NCI-H510A (cell line): ENCODE data around the gene MED26.
"Not testable (repeated sequence)": the region's sequence is repeated elsewhere in the genome, so short reads cannot be mapped to it uniquely, and the experiment has no call there.

Experiments used
- DNase-seq: peaks from one replicate; lab custom pipeline; 2025; lab: John Stamatoyannopoulos, UW

Gene MED26

DNA sequence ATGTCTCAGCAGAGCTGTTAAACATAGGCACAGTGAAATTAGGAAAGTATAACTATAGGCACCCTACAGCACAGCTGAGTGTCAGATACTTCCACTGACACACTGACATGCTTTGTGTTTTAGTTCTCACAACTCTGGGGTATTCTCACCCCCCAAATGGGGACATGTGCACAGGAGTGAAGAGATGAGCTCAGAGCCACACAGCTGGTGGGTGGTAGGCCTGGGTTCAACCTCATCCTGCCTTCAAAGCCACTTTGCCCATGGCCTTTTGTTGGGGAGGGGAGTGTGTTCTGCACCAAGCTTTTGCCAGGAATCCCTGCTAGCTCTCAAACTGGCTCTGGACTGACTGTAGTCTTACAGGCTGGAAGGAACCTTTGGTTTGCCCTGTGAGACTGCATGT is 54.1 kb downstream of the MED26 start:
- DNase-seq = no peak

DNA sequence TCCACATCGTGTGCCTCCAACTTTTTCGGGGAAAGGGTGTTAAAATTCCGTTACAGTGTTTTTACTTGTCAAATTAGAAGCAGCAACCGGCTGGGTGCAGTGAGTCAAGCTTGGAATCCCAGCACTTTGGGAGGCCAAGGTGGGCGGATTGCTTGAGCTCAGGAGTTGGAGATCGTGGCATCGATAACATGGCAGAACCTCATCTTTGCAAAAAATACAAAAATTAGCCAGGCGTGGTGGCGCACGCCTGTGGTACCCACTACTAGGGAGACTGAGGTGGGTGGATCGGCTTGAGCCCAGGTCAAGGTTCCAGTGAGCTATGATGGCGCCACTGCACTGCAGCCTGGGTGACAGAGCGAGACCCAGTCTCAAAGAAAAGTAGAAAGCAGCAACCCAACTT is 54.7 kb downstream of the MED26 start:
- no peak for DNase-seq

DNA sequence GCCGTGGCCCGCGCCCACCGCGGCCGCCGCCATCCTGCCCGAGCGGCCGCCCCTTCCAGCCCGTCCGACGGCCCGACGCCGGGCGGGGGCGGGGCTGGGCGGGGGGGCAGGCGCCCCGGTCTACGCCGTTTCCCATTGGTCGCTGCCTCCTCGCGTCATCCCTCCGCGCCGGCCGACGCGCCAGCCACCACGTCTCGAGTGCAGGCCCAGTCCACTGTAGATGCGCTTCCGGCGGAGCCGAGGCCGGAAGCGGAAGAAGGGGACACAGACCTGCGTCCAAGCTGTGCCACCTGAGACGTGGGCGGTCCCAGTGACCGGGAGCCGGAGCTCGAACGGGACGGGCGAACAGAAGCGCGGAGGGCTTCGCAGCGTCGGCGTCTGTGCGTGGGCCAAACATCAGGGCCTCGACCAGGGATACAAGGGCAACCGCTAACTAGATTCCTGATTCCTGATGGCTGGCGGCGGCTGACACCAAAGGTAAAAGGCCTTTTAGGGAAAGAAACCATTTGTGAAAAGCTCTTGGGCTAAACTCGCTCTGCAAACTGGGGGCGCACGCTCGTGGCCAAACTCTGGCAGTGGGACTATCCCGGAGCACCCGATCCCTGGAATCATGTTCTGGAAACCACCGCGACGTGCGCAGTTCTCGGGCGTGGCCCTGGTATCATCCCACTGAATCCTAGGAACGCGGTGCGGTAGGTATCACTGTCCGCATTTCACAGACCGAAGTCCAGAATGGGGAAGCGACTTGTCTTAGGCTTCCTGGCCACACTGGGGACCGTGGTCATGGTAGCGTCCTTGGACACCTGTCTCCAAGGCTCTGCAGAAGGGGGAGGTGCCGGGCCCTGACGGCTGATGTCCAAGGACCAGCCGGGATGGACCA is 55.4 kb downstream of the MED26 start, which contains the start of gene SLC35E1:
TSS of gene SLC35E1 (minus strand) at position 84 of the 880 bp plus-strand sequence. CDS start at position 33, 51 bp downstream.
- peak; percentile 94 for DNase-seq

DNA sequence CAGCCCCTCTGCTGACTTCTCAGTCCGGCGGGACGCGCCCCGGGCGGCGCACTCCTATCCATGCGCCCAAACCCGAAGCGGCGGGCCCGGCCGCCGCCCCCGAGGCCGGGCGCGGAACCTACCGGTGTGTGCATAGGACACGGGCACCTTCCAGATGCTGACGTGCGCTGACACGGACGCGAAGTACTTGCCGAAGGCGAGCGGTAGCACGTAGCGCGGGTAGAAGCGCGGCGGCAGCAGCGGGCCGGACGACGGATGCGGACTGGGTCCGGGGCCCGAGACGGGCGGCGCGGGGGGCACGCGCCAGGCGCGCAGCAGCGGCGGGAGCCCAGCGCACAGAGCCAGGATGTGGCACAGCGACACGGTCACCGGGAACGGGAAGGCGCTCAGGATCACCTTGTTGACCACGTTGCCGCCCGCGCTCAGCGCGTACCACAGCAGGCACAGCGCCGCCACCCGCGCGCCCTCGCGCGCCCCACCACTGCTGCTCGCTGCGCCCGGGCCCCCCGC is 56.1 kb downstream of the MED26 start:
- no peak for DNase-seq

DNA sequence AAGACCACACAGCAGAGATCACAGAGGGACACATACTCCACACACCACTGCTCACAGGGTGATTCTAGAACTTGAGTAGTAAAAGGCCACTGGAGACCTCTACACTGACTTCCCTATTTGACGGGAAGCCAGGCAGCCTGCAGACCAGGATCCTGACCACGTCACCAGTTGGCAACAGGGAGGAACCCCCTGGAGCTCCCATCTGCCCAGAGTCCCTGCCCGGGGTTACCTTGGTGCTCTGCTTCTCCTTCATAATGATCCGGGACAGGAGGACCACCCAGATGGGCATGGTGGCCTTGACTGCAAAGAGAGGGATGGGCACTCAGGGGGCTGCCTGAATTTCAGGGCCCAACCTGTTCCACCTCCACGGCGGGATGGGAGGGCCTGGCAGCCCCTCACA is 56.7 kb downstream of the MED26 start:
- DNase-seq = no peak

DNA sequence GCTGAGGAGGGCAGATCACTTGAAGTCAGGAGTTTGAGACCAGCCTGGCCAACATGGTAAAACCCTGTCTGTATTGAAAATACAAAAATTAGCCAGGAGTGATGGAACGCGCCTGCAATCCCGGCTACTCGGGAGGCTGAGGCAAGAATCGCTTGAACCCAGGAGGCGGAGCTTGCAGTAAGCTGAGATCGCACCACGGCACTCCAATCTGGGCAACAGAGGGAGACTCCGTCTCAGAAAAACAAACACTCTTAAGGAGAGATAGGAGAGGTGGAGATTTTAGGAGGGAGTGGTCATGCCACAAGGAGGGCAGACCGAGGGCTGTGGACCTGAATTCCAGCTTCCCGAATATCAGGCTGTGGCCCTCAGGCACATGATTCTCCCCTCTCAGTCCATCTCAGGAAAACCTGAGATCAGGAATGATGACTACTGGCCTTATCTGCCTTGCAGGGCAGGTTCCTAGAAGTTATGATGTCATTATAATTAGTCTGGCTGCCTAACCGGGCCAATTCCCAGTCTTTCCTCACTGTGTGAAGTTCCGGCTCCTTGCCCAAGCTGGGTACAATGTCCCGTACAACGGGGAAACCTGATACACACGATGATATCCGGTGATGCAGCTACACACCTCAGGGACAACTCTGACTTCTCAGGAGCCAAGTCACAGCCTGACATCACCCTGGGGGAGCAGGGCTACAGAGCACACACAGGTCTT is 58.2 kb downstream of the MED26 start:
- DNase-seq = no peak

DNA sequence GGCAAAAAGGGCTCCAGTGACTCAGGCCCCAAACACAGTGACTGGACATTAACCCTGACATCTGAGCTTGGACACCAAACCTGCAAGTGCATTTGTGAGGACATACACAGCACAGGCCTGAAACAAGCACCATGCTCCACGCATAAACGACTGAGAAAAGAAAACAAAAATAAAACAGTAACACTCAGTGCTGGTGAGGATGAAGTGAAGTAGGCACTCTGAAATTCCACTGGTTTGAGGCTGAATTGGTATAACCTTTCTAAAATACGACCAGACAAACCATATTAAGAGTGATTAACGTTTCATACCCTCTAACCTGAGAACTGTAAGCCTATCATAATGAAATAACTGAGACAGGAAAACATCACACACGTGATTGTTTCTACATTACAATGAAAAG is 61.3 kb downstream of the MED26 start:
- no peak for DNase-seq

DNA sequence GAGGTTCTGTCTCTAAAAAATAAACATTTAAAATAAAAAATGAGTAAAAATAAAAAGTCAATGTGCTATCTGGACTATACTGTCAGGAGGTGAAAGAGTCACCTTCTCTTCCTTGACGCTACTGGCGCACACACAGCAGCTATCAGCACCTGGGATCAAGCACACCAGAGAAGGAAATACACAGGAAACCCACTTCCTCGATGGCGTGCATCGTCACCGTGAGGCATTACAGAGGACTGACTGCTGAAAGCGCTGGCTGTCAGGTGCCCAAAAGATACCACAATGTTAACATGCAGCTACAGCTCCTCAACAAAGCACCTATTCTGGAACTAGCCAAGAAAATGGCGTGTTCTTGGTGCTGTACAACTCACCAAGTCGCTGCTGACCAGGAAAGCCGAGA is 61.8 kb downstream of the MED26 start:
- no peak for DNase-seq

DNA sequence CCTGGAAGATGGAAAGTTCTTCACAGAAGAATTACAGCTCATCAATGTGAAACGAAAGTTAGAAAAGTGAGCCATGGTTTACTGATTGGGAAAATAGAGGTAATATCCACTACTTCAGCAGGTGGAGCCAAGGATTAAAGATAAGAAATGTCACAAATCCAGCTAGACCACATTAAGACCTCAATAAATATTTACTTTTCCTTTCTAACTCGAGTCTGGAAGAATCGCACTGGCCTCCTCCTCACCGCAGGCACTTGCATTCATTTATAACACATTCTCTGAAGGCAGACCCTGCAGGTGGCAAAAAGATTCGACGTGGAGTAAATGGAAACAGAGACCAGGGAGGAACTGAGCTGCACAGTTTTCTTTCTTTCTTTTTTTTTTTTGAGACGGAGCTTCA is 63.2 kb downstream of the MED26 start:
- no peak for DNase-seq

DNA sequence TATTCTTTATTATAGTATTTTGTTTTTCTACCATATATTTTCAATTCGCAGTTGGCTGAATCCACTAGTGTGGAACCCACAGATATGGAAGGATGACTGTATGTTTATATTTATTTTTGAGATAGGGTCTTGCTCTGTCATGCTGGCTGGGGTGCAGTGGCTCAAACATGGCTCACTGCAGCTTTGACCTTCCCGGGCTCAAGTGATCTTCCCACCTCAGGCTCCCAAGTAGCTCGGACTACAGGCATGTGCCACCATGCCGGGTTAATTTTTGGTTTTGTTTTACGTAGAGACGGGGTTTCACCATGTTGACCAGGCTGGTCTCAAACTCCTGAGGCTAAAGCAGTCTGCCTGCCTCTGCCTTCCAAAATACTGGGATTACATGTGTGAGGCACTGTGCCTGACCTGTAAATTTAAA is 65.4 kb downstream of the MED26 start:
- no peak for DNase-seq

DNA sequence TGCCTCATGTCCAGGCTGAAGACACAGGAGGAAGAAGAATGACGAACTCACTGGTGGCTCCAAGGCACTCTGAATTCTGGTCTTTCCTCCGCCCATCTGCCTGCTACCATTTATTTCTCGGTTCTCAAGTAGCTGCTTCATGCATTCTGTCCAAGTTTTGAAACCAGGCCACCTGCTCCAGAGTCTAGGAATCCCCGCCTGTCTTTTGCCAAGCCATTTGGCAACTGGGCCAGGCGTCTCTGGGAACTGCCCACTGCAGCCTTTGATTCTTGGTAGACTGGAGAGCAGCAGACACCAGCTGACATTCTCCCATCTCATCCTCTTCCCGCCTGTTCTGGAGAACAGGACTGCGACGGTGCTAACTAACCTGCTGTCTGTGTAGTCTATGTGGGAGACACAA is 66.6 kb downstream of the MED26 start:
- no peak for DNase-seq

DNA sequence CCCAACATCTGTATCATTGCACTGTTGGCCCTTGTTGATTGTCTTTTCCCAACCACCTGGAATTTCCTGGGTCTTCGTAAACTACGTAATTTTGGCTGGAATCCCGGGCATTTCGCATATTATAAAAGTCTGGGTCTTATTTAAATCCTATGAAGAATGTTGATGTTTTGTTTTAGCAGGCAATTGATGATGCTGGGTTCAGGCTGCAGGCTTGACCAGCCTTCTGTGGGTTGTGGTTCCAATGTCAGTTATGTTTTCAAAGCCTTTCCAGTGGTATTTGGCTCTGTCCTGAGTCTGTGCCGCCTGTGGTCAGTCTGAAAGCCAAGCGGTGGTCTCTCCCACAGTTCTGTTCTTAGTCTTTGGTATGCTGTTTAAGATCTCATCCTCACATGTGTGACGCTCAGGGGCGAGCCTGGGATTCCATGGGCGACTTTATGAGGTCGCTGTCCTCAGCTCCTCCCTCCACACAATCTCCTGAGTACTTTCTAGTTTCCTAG is 68.2 kb downstream of the MED26 start:
- no peak for DNase-seq

DNA sequence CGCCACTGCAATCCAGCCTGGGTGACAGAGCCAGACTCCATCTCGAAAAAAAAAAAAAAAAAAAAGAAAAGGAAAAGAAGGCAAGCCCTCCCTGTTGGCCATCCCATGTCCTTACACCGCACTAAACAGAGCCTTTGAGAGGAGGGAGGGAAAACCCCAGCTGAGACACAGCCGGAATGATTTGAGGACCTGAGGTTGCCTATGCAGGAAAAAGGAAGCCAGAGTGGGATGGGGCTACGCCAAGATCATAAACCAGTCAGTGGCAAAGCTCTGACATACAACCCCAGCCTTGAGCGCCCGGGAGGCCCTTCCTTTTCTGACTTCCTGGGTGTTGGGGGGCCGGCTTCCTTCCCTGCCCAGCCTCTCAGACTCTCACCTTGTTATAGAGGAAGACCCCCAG is 73.2 kb downstream of the MED26 start:
- no peak for DNase-seq

DNA sequence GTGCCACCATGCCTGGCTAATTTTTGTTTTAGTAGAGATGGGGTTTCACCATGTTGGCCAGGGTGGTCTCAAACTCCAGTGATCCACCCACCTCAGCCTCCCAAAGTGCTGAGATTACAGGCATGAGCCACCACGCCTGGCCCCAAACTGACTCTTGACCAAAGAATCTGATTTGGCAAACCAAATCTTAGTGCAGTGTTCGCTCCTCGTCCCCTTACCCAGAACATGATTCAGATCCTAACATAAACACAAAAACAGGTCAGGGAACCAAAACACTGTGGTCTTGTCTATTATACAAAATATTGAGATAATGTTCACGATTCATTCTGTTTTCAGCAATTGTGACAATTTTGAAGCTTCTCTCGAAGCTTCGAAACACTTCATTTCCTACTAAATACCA is 76.1 kb downstream of the MED26 start:
- not testable (repeated sequence) for DNase-seq

DNA sequence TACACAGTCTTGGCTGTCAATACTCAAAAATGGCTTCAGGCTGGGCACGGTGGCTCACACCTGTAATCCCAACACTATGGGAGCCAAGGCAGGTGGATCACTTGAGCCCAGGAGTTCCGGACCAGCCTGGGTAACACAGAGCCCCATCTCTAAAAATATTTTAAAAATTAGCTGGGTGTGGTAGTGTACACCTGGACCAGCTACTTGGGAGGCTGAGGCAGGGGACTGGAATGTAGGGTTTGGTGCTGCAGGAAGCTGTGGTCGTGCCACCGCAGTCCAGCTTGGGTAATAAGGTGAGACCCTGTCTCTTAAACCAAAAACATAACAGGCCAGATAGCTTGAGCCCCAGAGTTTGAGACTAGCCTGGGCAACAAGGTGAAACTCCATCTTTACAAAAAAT is 79.0 kb downstream of the MED26 start:
- DNase-seq = no peak

DNA sequence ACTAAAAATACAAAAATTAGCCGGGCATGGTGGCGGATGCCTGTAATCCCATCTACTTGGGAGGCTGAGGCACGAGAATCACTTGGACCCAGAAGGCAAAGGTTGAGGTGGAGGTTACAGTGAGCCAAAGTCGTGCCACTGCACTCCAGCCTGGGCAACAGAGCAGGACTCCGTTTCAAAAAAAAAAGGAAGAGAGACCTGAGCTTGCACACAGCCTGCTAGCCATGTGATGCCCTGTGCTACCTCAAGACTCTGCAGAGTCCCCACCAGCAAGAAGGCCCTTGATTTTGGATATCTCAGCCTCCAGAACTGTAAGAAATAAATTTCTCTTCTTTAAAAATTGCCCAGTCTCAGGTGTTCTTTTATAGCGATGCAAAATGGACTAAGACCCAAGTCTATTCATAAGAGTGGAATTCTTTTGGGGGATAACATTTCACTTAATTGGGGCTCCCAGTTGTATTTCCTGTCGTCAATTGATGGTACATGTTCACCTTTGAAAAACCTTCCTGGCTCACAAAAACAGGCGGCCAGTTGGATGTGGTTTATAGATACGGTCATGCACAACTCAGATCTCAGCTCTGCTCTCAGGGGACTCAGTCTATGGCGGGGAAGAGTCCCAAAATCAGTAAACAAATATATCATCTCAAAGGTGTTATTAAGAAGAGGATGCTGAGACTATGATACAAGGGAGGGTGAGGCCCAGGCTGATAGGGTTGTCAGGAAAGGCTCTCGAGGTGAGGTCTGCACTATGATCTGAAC is 83.4 kb downstream of the MED26 start:
- no peak for DNase-seq

DNA sequence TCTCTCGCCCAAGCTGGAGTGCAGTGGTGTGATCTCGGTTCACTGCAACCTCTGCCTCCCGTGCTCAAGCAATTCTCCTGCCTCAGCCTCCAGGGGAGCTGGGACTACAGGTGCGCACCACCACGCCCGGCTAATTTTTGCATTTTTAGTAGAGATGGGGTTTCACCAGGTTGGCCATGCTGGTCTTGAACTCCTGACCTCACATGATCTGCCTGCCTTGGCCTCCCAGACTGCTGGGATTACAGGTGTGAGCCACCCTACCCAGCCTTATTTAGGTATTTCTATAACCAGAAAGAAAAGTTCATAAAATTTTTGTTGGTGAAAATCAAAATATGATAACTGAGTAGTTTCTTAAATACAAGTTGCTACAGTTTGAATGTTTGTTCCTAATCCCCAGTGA is 84.3 kb downstream of the MED26 start:
- DNase-seq = not testable (repeated sequence)

DNA sequence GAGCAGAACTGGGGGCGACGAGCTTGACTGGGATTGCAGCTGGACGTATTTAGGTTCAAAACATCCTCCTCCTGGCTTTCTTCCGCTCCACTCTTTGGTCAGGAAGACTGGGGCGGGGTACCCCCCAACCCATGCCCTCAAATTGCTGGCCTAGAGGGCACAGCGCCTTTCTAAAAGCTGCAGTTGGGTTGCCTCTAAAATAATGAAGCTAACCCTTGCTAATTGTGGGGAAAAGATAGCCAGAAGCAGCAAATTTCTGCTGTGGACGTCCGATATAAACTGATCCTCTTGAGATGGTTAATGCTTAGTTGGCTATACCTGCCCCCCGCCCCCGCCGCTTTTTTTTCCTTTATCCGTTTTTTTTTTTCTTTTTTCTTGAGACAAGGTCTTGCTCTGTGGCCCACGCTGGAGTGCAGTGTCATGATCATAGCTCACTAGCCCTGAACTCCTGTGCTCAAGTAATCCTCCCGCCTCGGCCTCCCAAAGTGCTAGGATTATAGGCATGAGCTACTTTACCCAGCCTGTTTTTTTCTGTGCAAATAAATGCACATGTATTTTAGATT is 85.0 kb downstream of the MED26 start:
- DNase-seq = no peak

DNA sequence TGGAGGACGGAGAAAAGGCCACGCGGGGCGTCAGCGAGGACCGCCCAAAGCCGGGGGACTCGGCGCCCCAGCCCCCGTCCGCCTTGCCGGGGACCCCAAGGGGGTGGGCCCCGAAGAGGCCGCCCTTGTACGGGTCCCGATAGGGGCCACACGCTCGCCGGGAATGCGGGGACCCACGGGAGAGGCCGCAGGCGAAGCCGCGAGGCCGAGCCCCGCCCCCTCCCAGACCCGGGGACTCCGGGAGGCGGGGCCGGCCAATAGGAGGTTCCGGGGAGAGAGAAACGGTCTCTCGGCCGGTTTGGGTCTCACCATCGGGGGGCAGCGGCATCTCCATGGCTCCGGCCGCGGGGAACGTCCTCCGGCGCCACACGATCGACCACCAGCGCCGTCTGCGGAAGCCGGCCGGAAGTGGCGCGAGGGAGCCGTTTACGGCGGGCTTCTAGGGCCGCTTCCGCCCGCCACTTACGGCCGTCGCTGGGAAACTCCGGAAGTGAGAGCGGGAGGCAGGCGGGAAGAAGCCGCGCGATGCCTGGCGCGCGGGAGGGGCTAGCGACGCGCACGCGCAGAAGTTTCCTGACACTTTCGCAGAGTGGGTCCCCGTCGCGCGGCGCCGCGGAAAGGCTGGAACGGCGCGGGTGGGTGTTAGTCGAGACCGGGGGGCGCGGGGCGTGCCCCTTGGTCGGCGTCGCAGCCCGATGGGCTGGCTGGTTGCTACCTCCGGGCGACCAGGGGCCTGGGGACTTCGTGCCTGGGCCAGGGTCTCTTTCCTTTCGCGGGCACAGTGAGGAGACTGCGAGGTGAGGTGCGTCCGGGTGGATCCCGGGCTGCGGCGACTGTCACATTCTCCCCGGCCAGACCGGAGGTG is 85.7 kb downstream of the MED26 start, which contains the start of gene CHERP:
TSS of gene CHERP (minus strand) at position 393 of the 865 bp plus-strand sequence. CDS start at position 334, 59 bp downstream.
- DNase-seq = peak; percentile 87

DNA sequence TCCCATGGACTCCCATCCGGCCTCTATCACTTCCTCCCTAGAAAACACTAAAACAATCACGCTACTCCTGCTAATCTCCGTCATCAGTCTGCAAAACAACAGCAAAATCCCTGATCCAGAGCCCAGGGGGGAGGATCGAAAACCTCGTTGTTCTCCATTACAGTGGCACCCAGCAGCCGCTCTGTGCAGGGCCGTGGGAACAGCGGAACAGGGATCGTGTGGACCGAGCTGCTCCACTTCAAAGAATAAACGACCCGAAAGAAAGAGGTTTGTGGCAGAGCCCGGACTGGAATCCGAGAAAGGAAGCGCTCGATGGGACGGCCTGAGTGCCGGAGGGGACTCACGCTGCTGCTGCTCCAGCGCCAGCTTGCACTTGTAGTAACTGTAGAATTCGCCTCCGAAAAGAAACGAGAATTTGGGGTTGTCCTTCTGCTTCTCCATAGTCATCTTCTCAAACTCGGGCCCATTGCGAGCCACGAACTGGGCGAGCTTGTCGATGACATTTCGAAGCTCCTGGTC is 86.4 kb downstream of the MED26 start:
- DNase-seq = no peak
